Activated CD4-positive, alpha-beta T cell treated with anti-CD3 and anti-CD28 coated beads, Interleukin-2, amount 50 U/mL, for 4 hours (primary cell): ENCODE data around the gene IQCC.

Experiments used
- DNase-seq, 2 experiments: peaks; one replicate each; pipeline ENCODE4 v3.0.0-alpha.2; 2020

IQCC gene

GRCh38 chr1:32195972-32196823 lies 9.3 kb upstream of the IQCC start:
- no peak for DNase-seq

DNA sequence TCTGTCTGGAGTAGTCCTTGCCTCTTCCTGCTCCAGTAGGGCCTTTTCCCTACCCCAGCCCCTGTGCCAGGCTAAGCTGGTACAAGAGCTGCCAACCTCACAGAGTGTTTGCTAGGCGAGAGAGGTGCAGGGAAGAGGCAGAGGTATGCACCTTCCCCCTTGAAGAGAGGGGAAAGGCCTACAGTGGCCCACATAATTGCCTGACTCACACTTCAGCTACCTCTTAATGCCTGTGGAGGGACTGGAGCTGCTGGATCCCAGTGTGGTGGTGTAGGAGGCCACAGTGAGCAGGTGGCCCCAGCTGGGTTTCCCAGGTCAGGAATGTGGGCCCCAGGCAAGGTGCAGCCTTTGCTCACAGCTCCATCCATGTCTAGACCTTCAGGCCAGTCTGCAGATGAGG lies 8.4 kb upstream of the IQCC start:
- DNase-seq = no peak

DNA sequence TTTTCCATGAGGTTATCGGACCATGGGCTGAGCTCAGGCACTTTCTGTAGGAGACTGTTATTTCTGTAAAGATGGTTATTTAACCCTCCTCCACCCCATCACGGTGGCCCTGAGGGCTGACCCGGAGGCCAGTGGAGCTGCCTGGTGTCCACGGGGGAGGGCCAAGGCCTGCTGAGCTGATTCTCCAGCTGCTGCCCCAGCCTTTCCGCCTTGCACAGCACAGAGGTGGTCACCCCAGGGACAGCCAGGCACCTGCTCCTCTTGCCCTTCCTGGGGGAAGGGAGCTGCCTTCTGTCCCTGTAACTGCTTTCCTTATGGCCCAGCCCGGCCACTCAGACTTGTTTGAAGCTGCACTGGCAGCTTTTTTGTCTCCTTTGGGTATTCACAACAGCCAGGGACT lies 7.6 kb upstream of the IQCC start:
- no peak for DNase-seq

GRCh38 chr1:32198237-32199042 lies 7.0 kb upstream of the IQCC start:
- no peak for DNase-seq

DNA sequence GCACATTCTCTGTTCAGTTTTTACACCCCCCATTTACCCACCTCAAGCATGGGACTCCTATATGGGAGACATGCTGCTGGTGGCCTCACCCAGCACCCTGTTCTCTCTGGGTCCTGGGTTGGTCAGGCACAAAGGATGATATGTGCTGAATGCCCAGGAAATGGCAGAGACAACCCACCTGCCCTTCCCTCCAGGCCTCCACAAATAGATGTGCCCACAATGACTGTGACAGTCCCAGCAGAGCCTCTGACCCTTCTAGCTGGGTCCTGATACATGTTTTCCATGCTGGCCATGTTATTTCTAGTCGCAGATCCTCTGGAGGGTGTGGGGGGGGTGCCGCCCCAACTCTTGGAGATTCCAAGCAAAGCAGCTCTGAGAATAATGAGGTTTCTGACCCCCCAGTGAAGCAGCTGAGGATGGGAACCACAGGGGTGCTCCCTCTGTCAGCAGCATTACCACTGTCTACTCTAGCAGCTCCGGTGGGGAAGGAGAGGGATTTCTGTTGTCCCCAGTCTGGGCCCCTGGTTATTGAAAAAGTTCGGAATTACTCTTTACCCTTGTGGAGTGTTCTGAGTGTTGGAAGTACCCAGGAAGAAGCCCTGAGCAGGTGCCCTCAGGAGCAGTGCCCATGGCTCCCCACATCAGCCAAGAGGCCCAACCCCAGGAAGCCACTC lies 6.3 kb upstream of the IQCC start:
- DNase-seq = no peak

GRCh38 chr1:32199717-32200072 lies 5.8 kb upstream of the IQCC start:
- no peak for DNase-seq

- DNase-seq = peak; percentile 34 to 35
Measured at GRCh38 chr1:32200226-32201010, 5.1 kb upstream of the IQCC start, which contains the start of gene CCDC28B. CCDC28B (plus strand) TSS chr1:32200595; CDS start chr1:32201936, 1,341 bp downstream.

GRCh38 chr1:32201011-32201855 lies 4.2 kb upstream of the IQCC start:
- peak; percentile 67 to 70 for DNase-seq

- no peak for DNase-seq
Measured at GRCh38 chr1:32204943-32205361, 519 bp upstream of the IQCC start.

- DNase-seq = no peak
Measured at GRCh38 chr1:32208469-32208868, 3.0 kb downstream of the IQCC start.

- no peak for DNase-seq
Measured at GRCh38 chr1:32208891-32209328, 3.4 kb downstream of the IQCC start, which contains the start of gene DCDC2B. DCDC2B (plus strand) TSS chr1:32209089; CDS start chr1:32209094, 5 bp downstream.

- peak; percentile 53 for DNase-seq
Measured at GRCh38 chr1:32215629-32216480, 10.4 kb downstream of the IQCC start.

DNA sequence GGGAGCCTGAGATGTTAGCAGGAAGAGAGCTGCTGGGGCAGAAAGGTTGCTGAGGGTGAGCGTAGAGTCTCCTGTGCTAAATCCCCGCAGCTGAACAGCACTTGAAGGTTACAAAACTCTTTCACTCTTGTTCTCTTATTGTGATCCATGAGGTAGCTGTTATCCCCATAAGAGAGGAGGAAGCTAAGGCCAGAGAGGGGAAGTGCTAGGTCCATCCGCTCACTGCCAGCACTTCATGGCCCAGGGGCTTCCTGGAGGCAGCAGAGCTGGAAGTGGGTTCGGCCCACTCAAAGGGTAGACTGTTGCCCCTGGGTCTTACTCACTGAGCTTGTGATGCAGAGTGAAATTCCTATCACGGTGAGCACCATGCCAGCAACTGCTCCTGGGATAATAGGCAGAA lies 11.1 kb downstream of the IQCC start:
- no peak for DNase-seq

- DNase-seq = no peak
Measured at GRCh38 chr1:32219022-32219421, 13.6 kb downstream of the IQCC start.

- no peak for DNase-seq
Measured at GRCh38 chr1:32220746-32221580, 15.5 kb downstream of the IQCC start.

DNA sequence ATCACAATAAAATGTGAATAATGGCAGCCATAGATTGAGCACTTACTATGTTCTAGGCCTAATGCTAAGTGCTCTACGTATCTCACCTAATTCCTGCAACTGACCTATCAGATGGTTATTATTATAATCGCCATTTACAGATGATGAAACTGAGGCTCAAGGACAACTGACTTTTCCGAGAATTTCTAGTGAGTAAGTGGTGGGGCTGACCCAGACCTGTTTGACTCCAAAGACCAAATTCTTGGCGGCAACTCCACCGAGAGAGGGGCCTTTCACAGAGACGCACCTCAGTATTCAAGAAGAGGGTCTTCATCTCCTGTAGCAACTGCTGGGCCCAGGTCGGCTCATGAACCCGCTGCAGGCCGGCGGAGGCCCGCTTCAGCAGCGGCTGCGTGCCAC lies 16.1 kb downstream of the IQCC start:
- DNase-seq = no peak

DNA sequence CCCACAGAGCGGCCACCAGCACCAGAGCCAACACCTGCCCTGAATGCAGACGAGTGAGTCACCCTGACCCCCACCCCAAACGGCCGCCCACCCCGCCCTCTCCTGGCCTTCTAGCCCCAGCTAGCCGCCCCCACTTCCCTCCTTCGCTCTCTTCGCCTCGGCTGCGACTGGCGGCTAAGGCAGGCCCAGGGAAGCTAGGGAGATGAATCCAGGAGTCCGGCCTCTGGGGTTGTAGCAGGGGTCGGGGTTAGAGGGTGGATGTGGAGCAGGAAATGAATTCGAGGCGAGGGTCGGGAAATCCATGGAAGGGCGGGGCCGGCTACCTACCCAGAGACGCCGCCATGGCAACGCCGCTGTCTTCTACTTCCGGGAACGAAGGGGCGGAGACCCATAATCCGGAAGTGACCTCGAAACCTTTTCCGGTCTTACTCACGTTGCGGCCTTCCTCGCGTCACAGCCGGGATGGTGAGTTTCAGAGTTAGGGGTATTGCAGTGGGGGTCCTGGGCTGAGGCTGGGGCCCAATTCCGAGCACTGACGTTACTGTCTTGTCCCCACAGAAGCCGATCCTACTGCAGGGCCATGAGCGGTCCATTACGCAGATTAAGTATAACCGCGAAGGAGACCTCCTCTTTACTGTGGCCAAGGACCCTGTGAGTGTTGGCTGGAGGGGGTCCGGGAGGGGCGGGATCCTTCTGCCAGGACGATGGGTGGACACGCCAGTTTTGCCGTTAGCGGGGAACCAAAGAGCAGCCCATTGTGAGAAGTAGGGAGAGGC lies 16.7 kb downstream of the IQCC start, which contains the start of the genes EIF3I and TMEM234:
EIF3I (plus strand) TSS at position 428 of the 776 bp plus-strand sequence; CDS start at position 463, 35 bp downstream.
TMEM234 (minus strand) TSS at position 374 of the 776 bp plus-strand sequence; CDS start at position 343, 31 bp downstream.
- peak; percentile 88 to 89 for DNase-seq

DNA sequence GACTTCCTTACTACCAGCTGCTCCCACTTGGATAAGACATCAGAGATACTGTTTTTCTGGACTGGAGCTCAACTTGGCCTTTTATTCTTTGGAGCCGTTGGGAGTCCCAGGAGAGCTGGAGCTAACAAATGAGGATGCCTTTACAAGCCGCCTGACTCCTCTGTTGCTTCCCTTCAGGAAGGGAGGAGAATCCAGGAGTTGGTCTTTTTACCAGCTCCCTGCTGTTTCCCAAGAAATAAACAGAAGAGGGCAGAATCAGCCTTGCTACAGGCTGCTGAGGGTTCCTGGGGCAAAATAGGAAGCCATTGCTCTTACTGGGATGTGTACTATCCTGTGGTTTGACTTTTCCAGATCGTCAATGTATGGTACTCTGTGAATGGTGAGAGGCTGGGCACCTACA lies 18.2 kb downstream of the IQCC start:
- no peak for DNase-seq
